PC-3 (cell line): Measurements from ENCODE around the gene KSR1. TPM values are rescaled to one million over a fixed set of nuclear protein-coding genes. Genes with fewer than 3 reads are reported as not detected.
"Not testable (repeated sequence)": the region's sequence is repeated elsewhere in the genome, so short reads cannot be mapped to it uniquely, and the experiment has no call there.

Source experiments
- ATAC-seq: fragments of 200-7000 bp; cut with Tn5 transposase; 2 replicates; pipeline ENCODE4 v1.9.1; 2020; ENCODE audit warnings: mild to moderate bottlenecking, moderate library complexity
- BruUV-seq: library from RNA; stranded (reverse); fragments of 400-500 nt; replicated peaks from 2 replicates; lab custom pipeline; 2021; lab: Mats Ljungman, UMichigan
- CTCF ChIA-PET: fragments of 300-600 bp; sonication (Branson Sonifier 250); formaldehyde crosslinking; loops from one replicate; lab custom pipeline; 2022; ENCODE audit warnings: antibody characterized with exemption; lab: Charles Lee
- POLR2A ChIA-PET: fragments of 300-600 bp; sonication (Branson Sonifier 250); formaldehyde crosslinking; loops from one replicate; lab custom pipeline; 2022; ENCODE audit warnings: antibody characterized with exemption; ENCODE audit not compliant: unreplicated experiment; lab: Charles Lee
- DNase-seq: peaks from one replicate; pipeline ENCODE4 v3.0.0-alpha.2; 2015
- H2AFZ ChIP-seq: fragments of 300-600 bp; sonication (generic); 2 replicates; pipeline ENCODE4 v1.6.0; 2016; ENCODE audit warnings: antibody characterized with exemption, low read length
- H3F3A ChIP-seq: fragments of 300-600 bp; sonication (generic); one replicate; pipeline ENCODE4 v1.6.0; 2017; ENCODE audit warnings: antibody characterized with exemption, low read length, control low read depth, mild to moderate bottlenecking; ENCODE audit not compliant: unreplicated experiment
- H3K27ac ChIP-seq: fragments of 300-600 bp; sonication (generic); 2 replicates; pipeline ENCODE4 v1.5.1; 2016; ENCODE audit warnings: mild to moderate bottlenecking, low read length
- H3K27me3 ChIP-seq: fragments of 300-600 bp; sonication (generic); 2 replicates; pipeline ENCODE4 v1.6.1; 2016; ENCODE audit warnings: low read length, mixed read lengths
- H3K36me3 ChIP-seq: fragments of 300-600 bp; sonication (generic); 2 replicates; pipeline ENCODE4 v1.6.1; 2016; ENCODE audit warnings: low read depth, mixed run types, low read length, mixed read lengths
- H3K4me1 ChIP-seq: fragments of 300-600 bp; sonication (generic); 2 replicates; pipeline ENCODE4 v1.5.1; 2016; ENCODE audit warnings: low read length; ENCODE audit not compliant: insufficient read depth
- H3K4me2 ChIP-seq: fragments of 300-600 bp; sonication (generic); 2 replicates; pipeline ENCODE4 v1.6.0; 2016; ENCODE audit warnings: low read length
- H3K4me3 ChIP-seq: fragments of 300-600 bp; sonication (generic); 2 replicates; pipeline ENCODE4 v1.5.1; 2016; ENCODE audit warnings: mild to moderate bottlenecking, low read length, mixed read lengths
- H3K79me2 ChIP-seq: fragments of 300-600 bp; sonication (generic); 2 replicates; pipeline ENCODE4 v1.6.1; 2017; ENCODE audit warnings: low read length, mixed read lengths
- H3K9ac ChIP-seq: fragments of 300-600 bp; sonication (generic); 2 replicates; pipeline ENCODE4 v1.6.0; 2016; ENCODE audit warnings: mild to moderate bottlenecking, low read length
- H3K9me2 ChIP-seq: fragments of 300-600 bp; sonication (generic); replicated peaks from 2 replicates; pipeline ENCODE4 v1.6.1; 2016; ENCODE audit warnings: mixed run types, low read length, mixed read lengths
- H3K9me3 ChIP-seq: fragments of 300-600 bp; sonication (generic); 2 replicates; pipeline ENCODE4 v1.6.1; 2016; ENCODE audit warnings: low read length, mixed read lengths
- H4K20me1 ChIP-seq: fragments of 300-600 bp; sonication (generic); 2 replicates; pipeline ENCODE4 v1.6.1; 2016; ENCODE audit warnings: low read length, mixed read lengths
- CTCF ChIP-seq: fragments of 300-600 bp; sonication (generic); conservative IDR thresholded peaks from 2 replicates; pipeline ENCODE4 v1.5.1; 2017; ENCODE audit warnings: antibody characterized with exemption, low read depth, mild to moderate bottlenecking, low read length
- EZH2 ChIP-seq: fragments of 300-600 bp; sonication (generic); IDR thresholded peaks from one replicate; pipeline ENCODE4 v1.6.1; 2017; ENCODE audit warnings: antibody characterized with exemption, mild to moderate bottlenecking, low read length; ENCODE audit not compliant: unreplicated experiment
- EZH2phosphoT487 ChIP-seq: fragments of 300-600 bp; sonication (generic); IDR thresholded peaks from 2 replicates; pipeline ENCODE4 v1.6.1; 2018; ENCODE audit warnings: mild to moderate bottlenecking, antibody characterized with exemption, low read length, borderline replicate concordance
- intact Hi-C: fragments of 100-400 bp; cut with micrococcal nuclease; formaldehyde crosslinking; loops from 2 replicates; pipeline ENCODE4 v1.9.0; 2023
- total RNA-seq: library from RNA; depleted of rRNA; stranded (reverse); fragments of >200 nt; gene quantifications from 2 replicates; pipeline ENCODE4 v1.2.3, GENCODE V29; 2014

KSR1 gene
- total RNA-seq, 1 experiment from 2014 or later: 1.0 TPM

GRCh38 chr17:27628376-27628775 lies 172.1 kb downstream of the KSR1 start:
- intact Hi-C loops: no loop called here
- POLR2A ChIA-PET: no interaction called here
- H3K27ac ChIP-seq: no peak overlapping the region
- H3K27me3 ChIP-seq: no peaks in the 10 kb centered on the region
- H3K36me3 ChIP-seq: no peaks in the 10 kb centered on the region
- H3F3A ChIP-seq: no peaks in the 10 kb centered on the region
- peaks cover 8% of the 10 kb centered on the region for H3K4me1 ChIP-seq
- H4K20me1 ChIP-seq: no peaks in the 10 kb centered on the region
- H3K4me3 ChIP-seq: no peak overlapping the region
- no peaks in the 10 kb centered on the region for H3K9me3 ChIP-seq
- ATAC-seq (no peak), DNase-seq (no peak)
- no TSS peak for BruUV-seq
- H2AFZ ChIP-seq: no peak overlapping the region
- no peak for TF ChIP-seq CTCF
- no peak for TF ChIP-seq EZH2
- no peak for TF ChIP-seq EZH2phosphoT487
- no peak overlapping the region for H3K9ac ChIP-seq
- H3K79me2 ChIP-seq: no peaks in the 10 kb centered on the region
- CTCF ChIA-PET: no interaction called here
- no peak overlapping the region for H3K4me2 ChIP-seq
- no peaks in the 10 kb centered on the region for H3K9me2 ChIP-seq

GRCh38 chr17:27629260-27629659 lies 173.0 kb downstream of the KSR1 start:
- H3K27me3 ChIP-seq, H3K79me2 ChIP-seq, H3K27ac ChIP-seq, ATAC-seq, H3K9ac ChIP-seq, H3F3A ChIP-seq, H3K4me2 ChIP-seq, H3K4me1 ChIP-seq, intact Hi-C loops, H3K4me3 ChIP-seq, H4K20me1 ChIP-seq, H3K36me3 ChIP-seq, CTCF ChIA-PET, BruUV-seq, POLR2A ChIA-PET, H3K9me3 ChIP-seq, H2AFZ ChIP-seq, H3K9me2 ChIP-seq: not testable (repeated sequence)
- peak; percentile 64 for DNase-seq

- Histone ChIP-seq H3K4me1 (peaks cover 8% of the 10 kb centered on the region), H3K9me2 (no peaks in the 10 kb centered on the region), H3K27me3 (no peaks in the 10 kb centered on the region), H3K9ac (no peak within 1 kb of the TSS), H3K79me2 (no peaks in the 10 kb centered on the region), H4K20me1 (no peaks in the 10 kb centered on the region), H3F3A (no peaks in the 10 kb centered on the region), H3K9me3 (no peaks in the 10 kb centered on the region), H3K36me3 (no peaks in the 10 kb centered on the region), H2AFZ (no peak within 1 kb of the TSS), H3K27ac (no peak within 1 kb of the TSS), H3K4me3 (no peak within 1 kb of the TSS), H3K4me2 (no peak within 1 kb of the TSS)
- DNase-seq (peak; percentile 19), ATAC-seq (no peak)
- POLR2A ChIA-PET: no interaction called here
- TF ChIP-seq EZH2phosphoT487: no peak
- TF ChIP-seq EZH2: no peak
- TF ChIP-seq CTCF: no peak
- intact Hi-C loops: no loop called here
- no TSS peak for BruUV-seq
- CTCF ChIA-PET: no interaction called here
Measured at GRCh38 chr17:27630607-27631410, 174.6 kb downstream of the KSR1 start, which contains the start of gene LGALS9. LGALS9 (plus strand) TSS chr17:27631188; CDS start chr17:27631266, 78 bp downstream.
